GM12878 (cell line): Measurements from ENCODE around the gene TRIM63. TPM values are rescaled to one million over a fixed set of nuclear protein-coding genes. Genes with fewer than 3 reads are reported as not detected.

Source experiments
- ATAC-seq: fragments of 200-7000 bp; cut with Tn5 transposase; 3 replicates; pipeline ENCODE4 v1.9.1; 2020; ENCODE audit warnings: mild to moderate bottlenecking, moderate library complexity
- BruUV-seq: library from RNA; stranded (reverse); fragments of 400-500 nt; replicated peaks from 2 replicates; lab custom pipeline; 2021; lab: Mats Ljungman, UMichigan
- CTCF ChIA-PET: fragments of 300-600 bp; sonication (Branson Sonifier 250); formaldehyde crosslinking; extraction: SDS; loops from one replicate; lab custom pipeline; 2021; ENCODE audit warnings: inconsistent platforms; lab: Yijun Ruan, JAX
- POLR2A ChIA-PET: fragments of 350-600 bp; formaldehyde crosslinking; extraction: SDS; loops from one replicate; lab custom pipeline; 2021; ENCODE audit warnings: inconsistent platforms; lab: Charles Lee
- RAD21 ChIA-PET: fragments of 300-600 bp; sonication (Branson Sonifier 250); formaldehyde crosslinking; loops from one replicate; lab custom pipeline; 2023; ENCODE audit warnings: antibody characterized with exemption; ENCODE audit not compliant: unreplicated experiment; lab: Charles Lee
- SMC1A ChIA-PET: fragments of 300-600 bp; sonication (Branson Sonifier 250); formaldehyde crosslinking; loops from one replicate; lab custom pipeline; 2023; ENCODE audit not compliant: unreplicated experiment, uncharacterized antibody; lab: Charles Lee
- DNase-seq: peaks from one replicate; pipeline ENCODE4 v3.0.0-alpha.2; 2011; ENCODE audit warnings: low read depth, low spot score
- FAIRE-seq: peaks from 3 replicates; lab custom pipeline; 2011; peaks lifted over from hg19 to GRCh38; lab: Jason Lieb, UNC
- H2AFZ ChIP-seq: 2 replicates; pipeline ENCODE4 v1.6.0; 2011; ENCODE audit warnings: low read depth, low read length, control low read depth; ENCODE audit not compliant: control insufficient read depth
- H3K27ac ChIP-seq: 2 replicates; pipeline ENCODE4 v1.5.1; 2011; ENCODE audit warnings: control low read depth; ENCODE audit not compliant: control insufficient read depth, insufficient read depth
- H3K27me3 ChIP-seq, 2 experiments: replicated peaks in 1 of 2; 2 replicates each; pipeline versions ENCODE4 v1.6.0 to v1.6.1; 2011; ENCODE audit warnings: low read length in 1 of 2; ENCODE audit not compliant: control insufficient read depth in 2 of 2, insufficient read depth in 2 of 2
- H3K36me3 ChIP-seq, 2 experiments: 2 replicates each; pipeline ENCODE4 v1.5.1; 2011; ENCODE audit warnings: low read length in 1 of 2; ENCODE audit not compliant: control insufficient read depth in 2 of 2, insufficient read depth in 2 of 2
- H3K4me1 ChIP-seq: 2 replicates; pipeline ENCODE4 v1.6.1; 2011; ENCODE audit warnings: mild to moderate bottlenecking, low read length, moderate library complexity, mixed read lengths; ENCODE audit not compliant: control insufficient read depth, insufficient read depth
- H3K4me2 ChIP-seq: 2 replicates; pipeline ENCODE4 v1.6.0; 2011; ENCODE audit warnings: control low read depth; ENCODE audit not compliant: control insufficient read depth, insufficient read depth
- H3K4me3 ChIP-seq: fragments of 200-600 bp; sonication (generic); 2 replicates; pipeline ENCODE4 v1.5.1; 2016
- H3K79me2 ChIP-seq: 2 replicates; pipeline ENCODE4 v1.6.0; 2011; ENCODE audit warnings: low read length; ENCODE audit not compliant: control insufficient read depth, insufficient read depth
- H3K9ac ChIP-seq: 2 replicates; pipeline ENCODE4 v1.8.0; 2011; ENCODE audit warnings: low read length, control low read depth, mixed read lengths; ENCODE audit not compliant: control insufficient read depth, insufficient read depth
- H3K9me3 ChIP-seq: replicated peaks from 3 replicates; pipeline ENCODE4 v1.5.1; 2011; ENCODE audit warnings: mild to moderate bottlenecking, low read length; ENCODE audit not compliant: control insufficient read depth, insufficient read depth
- H4K20me1 ChIP-seq: 2 replicates; pipeline ENCODE4 v1.6.0; 2011; ENCODE audit not compliant: control insufficient read depth, insufficient read depth
- CBFB ChIP-seq: IDR thresholded peaks from 2 replicates; pipeline ENCODE4 v1.6.1; 2016; ENCODE audit warnings: antibody characterized with exemption, low read depth
- CREM ChIP-seq: IDR thresholded peaks from 2 replicates; pipeline ENCODE4 v1.6.1; 2014; ENCODE audit warnings: antibody characterized with exemption, low read depth
- EGR1 ChIP-seq, 2 experiments: IDR thresholded peaks; 1 replicate in 1 of 2; 2 replicates in 1 of 2; pipeline ENCODE4 v1.6.1; 2011 to 2012; ENCODE audit warnings: low read depth in 2 of 2, low read length in 2 of 2, borderline replicate concordance in 1 of 2, mild to moderate bottlenecking in 1 of 2, moderate library complexity in 1 of 2
- FOXM1 ChIP-seq: IDR thresholded peaks from 2 replicates; pipeline ENCODE4 v1.6.1; 2012; ENCODE audit warnings: low read depth, mild to moderate bottlenecking, inconsistent platforms, low read length, moderate library complexity
- MTA3 ChIP-seq: IDR thresholded peaks from 2 replicates; pipeline ENCODE4 v1.6.1; 2012; ENCODE audit warnings: low read length, inconsistent platforms, borderline replicate concordance
- PAX5 ChIP-seq: IDR thresholded peaks from 2 replicates; pipeline ENCODE4 v1.6.1; 2011; ENCODE audit warnings: low read depth, low read length, borderline replicate concordance
- SMAD1 ChIP-seq: fragments of 450-650 bp; IDR thresholded peaks from 2 replicates; pipeline ENCODE4 v1.6.1; 2018; ENCODE audit warnings: mild to moderate bottlenecking, low read depth; ENCODE audit not compliant: partially characterized antibody
- ZNF217 ChIP-seq: fragments of 450-650 bp; IDR thresholded peaks from 2 replicates; pipeline ENCODE4 v1.6.1; 2017; ENCODE audit warnings: antibody characterized with exemption, mild to moderate bottlenecking
- ZNF687 ChIP-seq: fragments of 450-650 bp; IDR thresholded peaks from 2 replicates; pipeline ENCODE4 v1.6.1; 2017; ENCODE audit warnings: mild to moderate bottlenecking, moderate library complexity
- ZSCAN29 ChIP-seq: fragments of 450-650 bp; IDR thresholded peaks from 2 replicates; pipeline ENCODE4 v1.6.1; 2017; ENCODE audit warnings: mild to moderate bottlenecking, moderate library complexity
- WGBS: methylation state at CpG from one replicate; pipeline ENCODE4 v1.1.6; 2016; ENCODE audit warnings: low lambda C conversion rate; ENCODE audit not compliant: insufficient replicate concordance, insufficient coverage; ENCODE audit errors: missing lambda C conversion rate; 5-methylcytosine and 5-hydroxymethylcytosine counted together
- in situ Hi-C: fragments of 300-500 bp; cut with MboI; formaldehyde crosslinking; loops from 9 replicates; pipeline ENCODE4 v1.14.3; 2018; ENCODE audit warnings: mixed read lengths
- intact Hi-C: fragments of 100-400 bp; cut with micrococcal nuclease; formaldehyde crosslinking; loops from one replicate; pipeline ENCODE4 v1.14.2; 2022; ENCODE audit not compliant: unreplicated experiment
- polyA plus RNA-seq, 11 experiments: library from polyadenylated mRNA; depleted of rRNA in 4 of 11; unstranded in 6 of 11; stranded (reverse) in 5 of 11; fragments of >200 nt; fragmentation: Nextera tagmentation in 4 of 11; fragmentation: Illumina TruSeq in 1 of 11; extraction: Ambion mirVana in 4 of 11; extraction: Trizol in 1 of 11; gene quantifications; 1 replicate in 1 of 11; 2 replicates in 10 of 11; pipeline versions ENCODE4 v1.2.1 to v1.2.3, GENCODE V29; 2011 to 2016; ENCODE audit warnings: inconsistent platforms in 2 of 11, missing spikeins in 2 of 11, low read depth in 1 of 11
- total RNA-seq, 4 experiments: library from RNA; depleted of rRNA in 3 of 4; stranded (reverse); fragments of >200 nt in 3 of 4; fragmentation: Illumina TruSeq in 1 of 4; extraction: Trizol in 1 of 4; gene quantifications; 2 replicates each; pipeline versions ENCODE4 v1.2.1 to v1.2.3, GENCODE V29; 2013 to 2021
- TF ChIP-seq, protein P1 (sequence below): fragments of 450-650 bp; IDR thresholded peaks from 2 replicates; pipeline ENCODE4 v1.6.1; 2017; ENCODE audit warnings: borderline replicate concordance

Gene TRIM63
- total and polyA plus RNA-seq, 10 of the 15 experiments (the other 5 are each of a cell fraction or from before 2014, with no cell fraction given) = not detected

- WGBS = 58% methylated on average over 3 of the region's 3 CpGs
- ChIA-PET RAD21 (interaction anchor here (2.0 kb wide), 1 partner anchor 115 kb away, joined by 5 read pairs; no protein-coding TSS in a partner anchor), SMC1A (interaction anchor here (0.5 to 1.0 kb wide), 4 partner anchors 9 to 222 kb away, joined by 3 to 4 read pairs (median 3); no protein-coding TSS in a partner anchor), POLR2A (no interaction called here), CTCF (interaction anchor here (0.5 to 2.1 kb wide), 4 partner anchors 116 to 746 kb away, joined by 3 to 16 read pairs (median 3); no protein-coding TSS in a partner anchor)
- no peaks in the 10 kb centered on the region for H3K79me2 ChIP-seq
- no peaks in the 10 kb centered on the region for H3K4me1 ChIP-seq
- no peak overlapping the region for H2AFZ ChIP-seq
- peak; percentile 34 for ATAC-seq
- no peak overlapping the region for H3K27ac ChIP-seq
- no peaks in the 10 kb centered on the region for H3K36me3 ChIP-seq
- DNase-seq = no peak
- TF ChIP-seq EGR1 (IDR thresholded peaks at IDR 0.05; ENCODE audit: borderline replicate concordance in 1 of 2, low read depth in 2 of 2, low read length in 2 of 2) (no peak), CREM (no peak), ZSCAN29 (no peak), SMAD1 (no peak), PAX5 (no peak), FOXM1 (no peak), ZNF217 (no peak), MTA3 (no peak), CBFB (no peak), ZNF687 (no peak)
- TF ChIP-seq, protein P1, sequence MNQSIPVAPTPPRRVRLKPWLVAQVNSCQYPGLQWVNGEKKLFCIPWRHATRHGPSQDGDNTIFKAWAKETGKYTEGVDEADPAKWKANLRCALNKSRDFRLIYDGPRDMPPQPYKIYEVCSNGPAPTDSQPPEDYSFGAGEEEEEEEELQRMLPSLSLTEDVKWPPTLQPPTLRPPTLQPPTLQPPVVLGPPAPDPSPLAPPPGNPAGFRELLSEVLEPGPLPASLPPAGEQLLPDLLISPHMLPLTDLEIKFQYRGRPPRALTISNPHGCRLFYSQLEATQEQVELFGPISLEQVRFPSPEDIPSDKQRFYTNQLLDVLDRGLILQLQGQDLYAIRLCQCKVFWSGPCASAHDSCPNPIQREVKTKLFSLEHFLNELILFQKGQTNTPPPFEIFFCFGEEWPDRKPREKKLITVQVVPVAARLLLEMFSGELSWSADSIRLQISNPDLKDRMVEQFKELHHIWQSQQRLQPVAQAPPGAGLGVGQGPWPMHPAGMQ = no peak
- no peaks in the 10 kb centered on the region for H3K9me3 ChIP-seq
- intact Hi-C loops (no loop called here), in situ Hi-C loops (no loop called here)
- BruUV-seq = no TSS peak
- H4K20me1 ChIP-seq = no peaks in the 10 kb centered on the region
- no peak overlapping the region for H3K9ac ChIP-seq
- H3K27me3 ChIP-seq = no peaks in the 10 kb centered on the region; a peak in 1 of 4 replicates
- FAIRE-seq = no peak
- no peak overlapping the region for H3K4me2 ChIP-seq
- H3K4me3 ChIP-seq = no peak overlapping the region
Observed at GRCh38 chr1:26010825-26011224, 56.6 kb downstream of the TRIM63 start.
